ENCODE results near the gene CAV3.

CAV3 gene

DNA sequence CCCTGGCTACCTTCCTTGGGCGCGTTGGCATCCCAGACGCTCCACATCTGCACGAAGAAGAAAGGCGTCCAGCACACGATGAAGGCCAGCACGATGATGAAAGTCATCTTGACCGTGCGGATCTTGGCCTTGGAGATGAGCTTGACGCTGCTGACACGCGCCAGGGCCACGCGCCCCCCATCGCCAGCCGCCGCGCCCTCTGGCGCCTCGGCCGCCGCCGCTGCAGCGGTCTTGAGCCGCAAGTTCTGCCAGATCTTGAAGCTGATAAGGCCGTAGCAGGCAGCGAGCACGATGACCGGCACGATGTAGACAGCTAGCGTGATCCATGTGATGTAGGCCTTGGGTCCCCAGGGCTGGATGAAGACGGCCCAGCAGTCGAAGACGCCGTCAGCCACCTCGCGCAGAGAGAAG is 33.7 kb downstream of the CAV3 start:
- Histone ChIP-seq H3K27ac (ENCODE audit: low read depth, low read length) (no peak overlapping the region), H3K9me3 (ENCODE audit: low read length) (no peaks in the 10 kb centered on the region), H3K9ac (ENCODE audit: low read length) (no peak overlapping the region), H3K27me3 (ENCODE audit: control insufficient read depth in 1 of 2, insufficient read depth in 2 of 2, low read length in 2 of 2) (peaks cover 8 to 32% of the 10 kb centered on the region in 2 donors), H3K4me3 (ENCODE audit: low read depth in 1 of 2, low read length in 2 of 2) (no peak overlapping the region), H3K4me1 (ENCODE audit: insufficient read depth, low read length) (no peaks in the 10 kb centered on the region), H3K36me3 (ENCODE audit: insufficient read depth, low read length) (no peaks in the 10 kb centered on the region)

DNA sequence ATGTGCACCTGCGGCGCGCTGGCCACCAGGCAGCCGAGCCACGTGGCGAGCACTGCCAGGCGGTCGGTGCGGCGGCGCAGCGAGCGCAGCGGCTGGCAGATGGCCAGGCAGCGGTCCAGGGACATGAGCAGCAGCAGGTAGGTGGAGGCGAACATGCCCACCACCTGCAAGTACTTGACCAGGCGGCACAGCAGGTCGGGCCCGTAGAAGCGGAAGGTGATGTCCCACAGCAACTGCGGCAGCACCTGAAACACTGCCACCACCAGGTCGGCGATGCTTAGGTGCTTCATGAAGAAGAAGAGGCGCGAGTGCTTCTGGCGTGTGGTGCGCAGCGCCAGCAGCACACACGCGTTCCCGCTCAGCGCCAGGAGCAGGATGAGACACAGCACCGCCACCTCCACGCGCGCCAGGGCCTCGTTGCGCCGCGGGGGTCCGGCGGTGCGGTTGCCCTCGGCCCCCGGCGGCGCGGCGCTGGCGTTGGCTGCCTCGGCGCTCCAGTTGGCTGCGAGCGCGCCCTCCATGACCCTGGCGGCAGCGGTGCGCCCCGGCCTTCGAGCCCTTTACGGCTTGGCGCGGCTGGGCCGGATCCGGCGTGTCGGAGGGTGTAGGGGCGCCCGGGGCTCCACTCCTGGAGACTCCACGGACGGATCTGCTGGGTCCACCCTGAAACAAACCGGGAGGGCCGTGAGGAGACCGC is 34.2 kb downstream of the CAV3 start:
- H3K4me1 ChIP-seq (ENCODE audit: insufficient read depth, low read length): no peaks in the 10 kb centered on the region
- H3K27ac ChIP-seq (ENCODE audit: low read depth, low read length): no peak overlapping the region
- peaks cover 8 to 32% of the 10 kb centered on the region in 2 donors for H3K27me3 ChIP-seq (ENCODE audit: control insufficient read depth in 1 of 2, insufficient read depth in 2 of 2, low read length in 2 of 2)
- H3K9ac ChIP-seq (ENCODE audit: low read length): no peak overlapping the region
- no peaks in the 10 kb centered on the region for H3K36me3 ChIP-seq (ENCODE audit: insufficient read depth, low read length)
- no peak overlapping the region for H3K4me3 ChIP-seq (ENCODE audit: low read depth in 1 of 2, low read length in 2 of 2)
- no peaks in the 10 kb centered on the region for H3K9me3 ChIP-seq (ENCODE audit: low read length)

DNA sequence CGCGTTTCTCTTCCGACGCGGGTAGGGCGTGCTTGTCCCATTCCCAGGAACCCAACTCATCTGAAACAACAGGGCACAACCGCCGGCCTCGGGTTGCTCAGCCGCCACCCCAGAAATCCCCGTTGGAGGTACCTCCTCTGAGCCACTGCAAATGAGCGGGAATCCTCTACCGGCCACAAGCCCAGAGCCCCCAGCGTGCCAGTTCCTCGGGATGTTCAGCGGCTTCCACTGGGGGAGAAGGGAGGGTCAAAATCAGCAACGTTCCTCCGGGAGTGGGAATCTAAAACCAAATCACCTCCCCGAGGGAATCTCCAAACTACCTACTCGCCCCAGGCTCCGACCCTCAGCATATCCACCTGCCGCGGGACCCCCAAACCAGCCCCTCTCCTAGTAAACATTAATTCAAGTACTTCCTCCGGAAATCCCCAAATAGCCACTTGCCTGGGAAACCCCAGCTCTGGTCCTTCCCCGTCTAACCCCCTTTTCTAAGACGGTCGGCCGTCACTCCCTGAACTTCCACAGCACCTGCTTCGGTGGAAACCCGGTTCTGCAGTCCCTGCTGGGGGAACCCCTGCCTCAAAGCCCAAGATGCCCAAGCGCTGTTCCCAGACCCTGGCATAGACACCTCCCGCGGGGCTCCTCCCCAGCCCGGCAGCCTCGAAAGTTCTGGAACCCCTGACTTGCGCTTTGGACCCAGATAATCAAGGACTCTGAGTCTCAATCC is 34.9 kb downstream of the CAV3 start:
- Histone ChIP-seq H3K9me3 (ENCODE audit: low read length) (no peaks in the 10 kb centered on the region), H3K4me3 (ENCODE audit: low read depth in 1 of 2, low read length in 2 of 2) (peak overlapping the region in 1 of 2 donors; percentile 28), H3K27me3 (ENCODE audit: control insufficient read depth in 1 of 2, insufficient read depth in 2 of 2, low read length in 2 of 2) (peaks cover 8 to 32% of the 10 kb centered on the region in 2 donors), H3K9ac (ENCODE audit: low read length) (no peak overlapping the region), H3K4me1 (ENCODE audit: insufficient read depth, low read length) (no peaks in the 10 kb centered on the region), H3K27ac (ENCODE audit: low read depth, low read length) (no peak overlapping the region), H3K36me3 (ENCODE audit: insufficient read depth, low read length) (no peaks in the 10 kb centered on the region)

DNA sequence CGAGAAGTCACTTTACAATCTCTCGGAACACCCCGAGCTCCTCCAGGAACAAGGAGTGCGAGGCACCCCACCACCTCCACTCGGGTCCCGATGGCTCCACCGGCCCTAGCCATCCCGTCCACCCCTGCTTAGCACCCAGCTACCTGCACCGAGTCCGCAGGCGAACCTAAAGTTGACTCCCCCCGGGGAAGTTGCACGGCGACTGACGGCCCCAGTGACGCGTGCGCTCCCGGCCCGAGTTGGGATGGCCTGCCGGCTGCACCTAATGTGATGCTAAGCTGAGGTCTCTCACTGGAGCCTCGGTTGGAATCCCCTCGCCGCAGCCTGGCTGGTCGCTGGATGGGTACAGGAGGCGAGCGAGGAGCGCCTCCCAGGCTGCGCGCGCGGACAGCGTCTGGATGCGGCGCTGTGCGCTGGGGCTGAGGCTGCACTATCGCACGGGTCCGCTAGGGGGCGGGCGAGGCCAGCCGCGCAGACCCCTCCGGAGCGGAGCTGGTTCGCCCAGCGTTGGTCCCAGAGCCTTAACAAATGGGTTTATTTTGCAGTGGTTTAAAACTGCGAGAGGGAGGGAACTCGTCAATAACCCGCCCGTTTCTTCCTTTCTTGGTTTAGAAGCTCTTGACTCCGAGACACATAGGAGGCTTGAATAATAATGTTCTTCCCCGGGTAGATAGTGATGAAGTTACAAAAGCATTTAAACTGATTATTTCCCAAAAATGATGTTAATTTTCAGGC is 35.7 kb downstream of the CAV3 start, which contains the start of gene OXTR:
OXTR (minus strand) TSS at position 526 of the 735 bp plus-strand sequence. CDS start 1,426 bp downstream, outside the sequence.
- Histone ChIP-seq H3K9ac (ENCODE audit: low read length) (no peak within 1 kb of the TSS), H3K4me1 (ENCODE audit: insufficient read depth, low read length) (peaks cover under 1% of the 10 kb centered on the region), H3K4me3 (ENCODE audit: low read depth in 1 of 2, low read length in 2 of 2) (peak within 1 kb of the TSS in 1 of 2 donors; percentile 35), H3K36me3 (ENCODE audit: insufficient read depth, low read length) (no peaks in the 10 kb centered on the region), H3K27ac (ENCODE audit: low read depth, low read length) (no peak within 1 kb of the TSS), H3K27me3 (ENCODE audit: control insufficient read depth in 1 of 2, insufficient read depth in 2 of 2, low read length in 2 of 2) (peaks cover 8 to 32% of the 10 kb centered on the region in 2 donors), H3K9me3 (ENCODE audit: low read length) (no peaks in the 10 kb centered on the region)

DNA sequence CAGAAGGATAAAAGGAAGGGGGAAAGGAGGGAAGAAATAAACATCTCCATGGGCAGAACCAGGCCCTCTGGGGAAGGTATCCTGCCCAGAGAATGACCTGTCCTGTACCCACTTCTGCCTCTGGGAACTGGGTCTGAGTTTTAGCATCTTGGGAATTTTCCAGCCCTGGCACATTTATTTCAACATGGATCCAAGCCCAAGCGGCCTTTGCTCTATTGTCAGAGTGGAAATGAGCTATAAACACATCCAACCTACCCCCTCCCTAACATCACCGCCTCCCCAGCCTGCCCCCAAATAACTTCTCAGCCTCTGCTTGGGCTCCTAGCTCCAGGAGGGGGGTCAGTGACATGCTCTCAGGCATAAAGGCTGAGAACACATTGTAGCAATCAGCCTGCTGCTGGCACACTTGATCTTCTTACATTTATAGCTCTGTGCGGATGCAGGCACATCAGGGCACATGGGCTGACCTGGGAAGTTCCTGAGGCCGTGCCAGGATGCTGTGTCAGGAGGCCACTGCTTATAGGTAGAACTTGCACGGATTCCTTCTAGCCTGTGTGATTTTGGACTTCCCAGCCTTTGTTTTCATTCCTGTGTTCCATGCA is 40.4 kb downstream of the CAV3 start:
- H3K27ac ChIP-seq (ENCODE audit: low read depth, low read length): no peak overlapping the region
- peaks cover 7 to 8% of the 10 kb centered on the region in 2 donors for H3K27me3 ChIP-seq (ENCODE audit: control insufficient read depth in 1 of 2, insufficient read depth in 2 of 2, low read length in 2 of 2)
- no peak overlapping the region for H3K9ac ChIP-seq (ENCODE audit: low read length)

DNA sequence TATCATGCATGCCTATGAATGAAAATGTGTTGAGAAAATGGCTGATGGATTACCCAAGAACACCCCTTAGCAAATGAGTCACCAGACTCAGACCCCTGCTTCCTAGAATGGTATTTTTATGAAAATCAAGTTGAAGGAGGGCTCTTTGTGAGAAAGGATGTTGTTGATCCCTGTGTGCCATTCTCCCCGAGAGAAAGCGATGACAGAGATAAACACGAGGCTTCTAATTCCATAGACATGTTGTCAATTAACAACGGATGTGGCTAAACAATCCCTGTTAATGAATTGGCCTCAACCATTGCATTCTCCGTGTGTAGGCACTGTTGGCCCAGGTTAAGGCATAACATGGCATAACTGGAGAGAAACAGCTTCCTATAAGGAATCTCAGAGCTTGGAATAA is 41.6 kb downstream of the CAV3 start:
- Histone ChIP-seq H3K27me3 (ENCODE audit: control insufficient read depth in 1 of 2, insufficient read depth in 2 of 2, low read length in 2 of 2) (peaks cover 0 to 1% of the 10 kb centered on the region in 2 donors), H3K27ac (ENCODE audit: low read depth, low read length) (no peak overlapping the region), H3K4me1 (ENCODE audit: insufficient read depth, low read length) (peaks cover 6% of the 10 kb centered on the region), H3K9me3 (ENCODE audit: low read length) (no peaks in the 10 kb centered on the region), H3K36me3 (ENCODE audit: insufficient read depth, low read length) (no peaks in the 10 kb centered on the region), H3K9ac (ENCODE audit: low read length) (no peak overlapping the region), H3K4me3 (ENCODE audit: low read depth in 1 of 2, low read length in 2 of 2) (no peak overlapping the region)

More for the DNA sequence above, 40.4 kb downstream of the CAV3 start:
- H3K4me3 ChIP-seq (ENCODE audit: low read depth in 1 of 2, low read length in 2 of 2): no peak overlapping the region
- no peaks in the 10 kb centered on the region for H3K9me3 ChIP-seq (ENCODE audit: low read length)
- peaks cover 6% of the 10 kb centered on the region for H3K4me1 ChIP-seq (ENCODE audit: insufficient read depth, low read length)
- no peaks in the 10 kb centered on the region for H3K36me3 ChIP-seq (ENCODE audit: insufficient read depth, low read length)

DNA sequence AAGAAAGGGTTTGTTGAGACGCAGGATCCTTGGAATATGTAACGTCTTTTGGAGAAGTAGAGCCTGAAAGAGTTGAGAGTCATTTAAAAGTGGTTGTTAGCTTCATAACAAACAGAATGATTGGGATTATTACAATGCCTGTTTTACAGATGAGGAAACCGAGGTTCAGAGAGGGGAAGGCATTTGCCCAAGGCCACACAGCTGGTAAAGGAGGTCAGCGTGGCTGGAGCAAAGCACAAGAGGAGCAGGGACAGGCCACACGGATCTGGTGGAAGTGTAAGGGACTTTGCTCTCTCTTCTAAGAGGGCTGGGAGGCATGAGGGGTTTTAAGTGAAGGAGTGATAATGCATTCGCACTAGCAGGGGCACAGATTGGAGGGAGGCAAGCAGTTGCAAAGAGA is 42.0 kb downstream of the CAV3 start:
- Histone ChIP-seq H3K9me3 (ENCODE audit: low read length) (no peaks in the 10 kb centered on the region), H3K27me3 (ENCODE audit: control insufficient read depth in 1 of 2, insufficient read depth in 2 of 2, low read length in 2 of 2) (no peaks in the 10 kb centered on the region), H3K4me3 (ENCODE audit: low read depth in 1 of 2, low read length in 2 of 2) (no peak overlapping the region), H3K36me3 (ENCODE audit: insufficient read depth, low read length) (no peaks in the 10 kb centered on the region), H3K9ac (ENCODE audit: low read length) (no peak overlapping the region), H3K4me1 (ENCODE audit: insufficient read depth, low read length) (peaks cover 6% of the 10 kb centered on the region), H3K27ac (ENCODE audit: low read depth, low read length) (no peak overlapping the region)

DNA sequence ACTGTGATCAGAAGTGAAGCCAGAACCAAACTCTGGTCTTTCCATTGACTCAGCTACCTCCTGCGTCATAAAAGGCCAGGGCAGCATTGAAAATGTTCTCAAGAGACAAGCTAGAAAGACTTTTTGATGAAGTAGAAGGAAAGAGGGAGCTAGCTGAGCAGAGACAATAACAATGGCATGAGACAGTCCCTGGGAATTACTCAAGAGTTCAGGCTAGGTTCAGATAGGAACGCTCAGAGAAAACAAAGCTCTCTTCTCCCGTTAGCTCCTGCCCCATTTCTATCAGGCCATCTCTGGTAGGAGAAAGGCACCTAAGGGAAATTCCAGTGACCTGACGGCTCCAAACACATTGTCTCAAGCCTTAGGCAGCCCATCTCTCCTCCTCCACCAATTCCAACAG is 42.8 kb downstream of the CAV3 start:
- no peak overlapping the region for H3K9ac ChIP-seq (ENCODE audit: low read length)
- no peak overlapping the region for H3K4me3 ChIP-seq (ENCODE audit: low read depth in 1 of 2, low read length in 2 of 2)
- no peak overlapping the region for H3K27ac ChIP-seq (ENCODE audit: low read depth, low read length)
- no peaks in the 10 kb centered on the region for H3K9me3 ChIP-seq (ENCODE audit: low read length)
- no peaks in the 10 kb centered on the region for H3K36me3 ChIP-seq (ENCODE audit: insufficient read depth, low read length)
- H3K4me1 ChIP-seq (ENCODE audit: insufficient read depth, low read length): peaks cover 6% of the 10 kb centered on the region
- H3K27me3 ChIP-seq (ENCODE audit: control insufficient read depth in 1 of 2, insufficient read depth in 2 of 2, low read length in 2 of 2): no peaks in the 10 kb centered on the region

DNA sequence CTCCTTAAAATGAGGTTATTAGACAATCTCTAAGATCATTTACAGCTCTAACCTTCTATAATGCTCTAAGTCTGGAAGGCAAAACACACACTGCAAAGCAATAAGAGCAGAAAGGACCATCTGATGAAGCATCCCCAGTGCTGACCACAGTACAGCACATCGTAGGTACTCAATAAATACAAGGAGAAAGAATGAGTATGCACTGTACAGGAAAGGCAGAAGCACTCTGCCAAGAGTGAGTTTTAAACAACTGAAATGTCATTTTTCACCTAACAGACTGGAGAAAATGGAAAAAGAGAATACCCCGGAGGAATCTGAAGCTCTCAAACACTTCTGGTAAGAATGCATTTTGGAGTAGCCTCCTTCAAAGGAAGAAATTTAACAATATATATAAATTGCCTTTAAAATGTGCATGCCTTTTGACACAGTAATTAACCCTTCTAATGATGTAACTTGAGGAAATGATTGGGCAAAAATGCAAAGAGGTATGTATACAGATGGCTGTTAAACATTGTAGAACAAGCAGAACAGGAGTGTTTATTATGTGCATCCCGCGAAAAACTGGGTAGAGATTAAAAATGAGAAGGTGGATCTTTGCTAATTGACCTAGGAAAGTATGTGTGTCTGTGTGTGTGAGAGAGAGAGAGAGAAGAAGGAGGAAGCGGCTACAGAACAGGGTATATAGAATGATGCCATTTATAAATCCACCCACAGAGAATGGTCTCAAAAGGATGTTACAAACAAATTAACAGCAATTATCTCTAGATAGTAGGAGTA is 43.8 kb downstream of the CAV3 start:
- Histone ChIP-seq H3K27me3 (ENCODE audit: control insufficient read depth in 1 of 2, insufficient read depth in 2 of 2, low read length in 2 of 2) (no peaks in the 10 kb centered on the region), H3K4me1 (ENCODE audit: insufficient read depth, low read length) (peaks cover 6% of the 10 kb centered on the region), H3K36me3 (ENCODE audit: insufficient read depth, low read length) (no peaks in the 10 kb centered on the region), H3K9ac (ENCODE audit: low read length) (no peak overlapping the region), H3K27ac (ENCODE audit: low read depth, low read length) (no peak overlapping the region), H3K9me3 (ENCODE audit: low read length) (no peaks in the 10 kb centered on the region), H3K4me3 (ENCODE audit: low read depth in 1 of 2, low read length in 2 of 2) (no peak overlapping the region)

DNA sequence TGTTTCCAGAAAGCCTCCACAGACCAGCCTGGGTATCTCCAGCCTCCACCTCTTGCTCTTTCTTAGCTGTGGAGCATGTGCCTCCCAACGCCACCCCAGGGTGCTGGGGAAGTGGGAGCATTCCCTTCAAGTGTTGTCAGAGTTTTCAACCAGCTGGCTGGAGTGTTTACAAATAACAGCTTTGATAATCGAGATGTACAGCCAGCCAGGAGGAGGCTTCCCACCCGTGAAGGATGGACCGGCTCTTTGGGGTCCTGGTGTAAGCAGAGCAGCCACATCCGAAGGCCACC is 44.3 kb downstream of the CAV3 start:
- Histone ChIP-seq H3K9ac (ENCODE audit: low read length) (no peak overlapping the region), H3K9me3 (ENCODE audit: low read length) (no peaks in the 10 kb centered on the region), H3K4me3 (ENCODE audit: low read depth in 1 of 2, low read length in 2 of 2) (no peak overlapping the region), H3K27ac (ENCODE audit: low read depth, low read length) (no peak overlapping the region), H3K36me3 (ENCODE audit: insufficient read depth, low read length) (no peaks in the 10 kb centered on the region), H3K27me3 (ENCODE audit: control insufficient read depth in 1 of 2, insufficient read depth in 2 of 2, low read length in 2 of 2) (no peaks in the 10 kb centered on the region), H3K4me1 (ENCODE audit: insufficient read depth, low read length) (peaks cover 6% of the 10 kb centered on the region)

DNA sequence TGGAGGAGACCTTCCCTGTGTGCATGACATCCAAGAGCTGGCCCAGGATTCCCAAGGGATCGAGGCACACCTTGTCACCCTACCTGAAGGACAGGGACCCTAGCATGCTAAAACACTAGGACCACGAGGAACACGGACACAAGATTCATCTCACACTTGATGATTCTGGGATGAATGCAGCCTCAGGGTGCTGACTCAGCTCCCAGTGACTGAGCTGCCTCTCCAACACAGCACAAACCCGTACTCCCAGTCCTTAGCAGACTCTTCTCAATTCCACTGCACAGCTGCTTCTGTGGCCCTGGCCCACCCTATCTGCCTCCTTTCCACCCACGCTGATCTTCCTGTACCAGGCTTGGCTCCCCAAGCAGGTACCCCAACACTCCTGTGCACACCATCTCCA is 44.9 kb downstream of the CAV3 start:
- H3K4me3 ChIP-seq (ENCODE audit: low read depth in 1 of 2, low read length in 2 of 2): no peak overlapping the region
- H3K36me3 ChIP-seq (ENCODE audit: insufficient read depth, low read length): no peaks in the 10 kb centered on the region
- peaks cover 6% of the 10 kb centered on the region for H3K4me1 ChIP-seq (ENCODE audit: insufficient read depth, low read length)
- no peak overlapping the region for H3K9ac ChIP-seq (ENCODE audit: low read length)
- no peaks in the 10 kb centered on the region for H3K27me3 ChIP-seq (ENCODE audit: control insufficient read depth in 1 of 2, insufficient read depth in 2 of 2, low read length in 2 of 2)
- H3K9me3 ChIP-seq (ENCODE audit: low read length): no peaks in the 10 kb centered on the region
- H3K27ac ChIP-seq (ENCODE audit: low read depth, low read length): no peak overlapping the region

Measured in muscle layer of colon (tissue), 2 donors.